Measurements from ENCODE around the gene EDN2.

DNA sequence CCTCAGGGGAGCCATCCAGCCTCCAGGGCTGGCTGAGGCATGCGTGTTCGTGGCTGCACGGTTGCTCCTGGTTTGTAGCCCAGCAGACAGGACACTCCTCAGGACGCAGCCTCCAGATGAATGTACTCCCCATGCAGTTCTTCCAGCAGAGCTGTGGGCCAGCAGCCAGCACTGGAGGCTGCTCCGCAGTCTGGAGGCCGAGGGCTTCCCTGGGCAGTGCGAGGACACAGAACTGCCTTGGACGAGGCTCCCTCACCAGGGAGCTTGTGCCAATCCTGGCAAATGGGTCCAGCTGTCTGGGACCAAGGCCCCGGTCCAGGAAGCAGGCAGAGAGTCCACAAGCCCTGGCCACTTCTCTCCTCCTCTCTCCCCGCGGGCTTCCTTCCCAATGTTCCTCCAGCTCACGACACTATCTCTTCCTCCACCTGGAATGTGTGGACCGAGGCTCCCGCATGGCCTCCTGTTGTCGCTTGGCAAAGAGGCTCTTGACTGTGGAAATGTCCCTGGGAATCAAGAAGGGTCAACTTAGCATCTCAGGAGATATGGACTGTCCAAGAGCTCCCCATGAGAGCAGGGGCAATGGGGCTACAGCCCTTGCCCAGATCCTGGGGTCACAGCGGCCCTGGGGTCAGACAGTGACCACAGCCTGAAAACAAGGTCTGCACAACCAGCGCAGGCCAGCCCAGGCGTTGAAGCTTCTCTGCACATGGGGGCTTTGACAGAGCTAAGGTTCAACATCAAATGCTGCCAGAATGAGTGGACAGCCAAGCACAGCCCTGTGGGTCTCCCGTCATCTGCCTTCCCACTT, 5.3 kb downstream of the EDN2 start:
- TF ChIP-seq, protein P1, sequence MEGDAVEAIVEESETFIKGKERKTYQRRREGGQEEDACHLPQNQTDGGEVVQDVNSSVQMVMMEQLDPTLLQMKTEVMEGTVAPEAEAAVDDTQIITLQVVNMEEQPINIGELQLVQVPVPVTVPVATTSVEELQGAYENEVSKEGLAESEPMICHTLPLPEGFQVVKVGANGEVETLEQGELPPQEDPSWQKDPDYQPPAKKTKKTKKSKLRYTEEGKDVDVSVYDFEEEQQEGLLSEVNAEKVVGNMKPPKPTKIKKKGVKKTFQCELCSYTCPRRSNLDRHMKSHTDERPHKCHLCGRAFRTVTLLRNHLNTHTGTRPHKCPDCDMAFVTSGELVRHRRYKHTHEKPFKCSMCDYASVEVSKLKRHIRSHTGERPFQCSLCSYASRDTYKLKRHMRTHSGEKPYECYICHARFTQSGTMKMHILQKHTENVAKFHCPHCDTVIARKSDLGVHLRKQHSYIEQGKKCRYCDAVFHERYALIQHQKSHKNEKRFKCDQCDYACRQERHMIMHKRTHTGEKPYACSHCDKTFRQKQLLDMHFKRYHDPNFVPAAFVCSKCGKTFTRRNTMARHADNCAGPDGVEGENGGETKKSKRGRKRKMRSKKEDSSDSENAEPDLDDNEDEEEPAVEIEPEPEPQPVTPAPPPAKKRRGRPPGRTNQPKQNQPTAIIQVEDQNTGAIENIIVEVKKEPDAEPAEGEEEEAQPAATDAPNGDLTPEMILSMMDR (IDR thresholded peaks at IDR 0.05): no peak
- no peak for TF ChIP-seq POLR2A (IDR thresholded peaks at IDR 0.05)

Measured in lower leg skin (tissue), 3 donors.